ENCODE data around the gene CCDC197. TPM values are rescaled to one million over a fixed set of nuclear protein-coding genes. Genes with fewer than 3 reads are reported as not detected.
A peak's percentile ranks its signal among the peaks of the same experiment; 100 is the strongest.

Gene CCDC197
- total and polyA plus RNA-seq, 3 donors from 2014 or later, result 5.6 to 31.0 (median 20.7) TPM

- Histone ChIP-seq H3K4me1 (no peaks in the 10 kb centered on the region), H3K27ac (no peak overlapping the region), H3K36me3 (ENCODE audit: low read depth, missing control alignments) (no peaks in the 10 kb centered on the region), H3K27me3 (no peaks in the 10 kb centered on the region), H3K4me3 (no peak overlapping the region), H3K9me3 (no peaks in the 10 kb centered on the region)
- 59 to 78% methylated on average over 9 of the region's 9 CpGs for whole genome bisulfite sequencing, 2 donors
- intact Hi-C loops (cut with DNase I; ENCODE audit: low total_unique reads), result no loop called here
- TF ChIP-seq CTCF (IDR thresholded peaks at IDR 0.05) (no peak), POLR2A (IDR thresholded peaks at IDR 0.05) (no peak)
- peak; percentile 67 for DNase-seq
These were observed 21.2 kb upstream of the CCDC197 start for GRCh38 chr14:93975791-93976476.

- Histone ChIP-seq H3K27ac (no peak within 1 kb of the TSS), H3K27me3 (no peaks in the 10 kb centered on the region), H3K9me3 (no peaks in the 10 kb centered on the region), H3K4me3 (no peak within 1 kb of the TSS), H3K4me1 (no peaks in the 10 kb centered on the region), H3K36me3 (ENCODE audit: low read depth, missing control alignments) (no peaks in the 10 kb centered on the region)
- DNase-seq, result no peak
- intact Hi-C loops (cut with DNase I; ENCODE audit: low total_unique reads), result no loop called here
- 60 to 68% methylated on average over 12 of the region's 12 CpGs for WGBS, 2 donors
- TF ChIP-seq POLR2A (IDR thresholded peaks at IDR 0.05), result no peak
These were observed 20.5 kb upstream of the CCDC197 start, which contains the start of gene ASB2 for GRCh38 chr14:93976477-93977057. TSS of gene ASB2 (minus strand) at chr14:93976570. CDS start at chr14:93964539, 12,031 bp downstream.

- TF ChIP-seq CTCF (IDR thresholded peaks at IDR 0.05), result no peak
- TF ChIP-seq POLR2A (IDR thresholded peaks at IDR 0.05), result no peak
- Histone ChIP-seq H3K27me3 (no peaks in the 10 kb centered on the region), H3K4me3 (no peak overlapping the region), H3K27ac (no peak overlapping the region), H3K4me1 (no peaks in the 10 kb centered on the region), H3K36me3 (ENCODE audit: low read depth, missing control alignments) (no peaks in the 10 kb centered on the region), H3K9me3 (no peaks in the 10 kb centered on the region)
- DNase-seq, result no peak
- intact Hi-C loops (cut with DNase I; ENCODE audit: low total_unique reads), result no loop called here
- 77 to 93% methylated on average over 4 to 5 of the region's 5 CpGs for WGBS, 2 donors
These were observed 19.9 kb upstream of the CCDC197 start for GRCh38 chr14:93977171-93977570.

GRCh38 chr14:93977790-93978581 is 19.1 kb upstream of the CCDC197 start:
- WGBS, 2 donors, result 89 to 91% methylated on average over 11 of the region's 11 CpGs
- H3K9me3 ChIP-seq, result no peaks in the 10 kb centered on the region
- no peak overlapping the region for H3K27ac ChIP-seq
- DNase-seq, result no peak
- no peaks in the 10 kb centered on the region for H3K36me3 ChIP-seq (ENCODE audit: low read depth, missing control alignments)
- TF ChIP-seq CTCF (IDR thresholded peaks at IDR 0.05), result no peak
- no peak for TF ChIP-seq POLR2A (IDR thresholded peaks at IDR 0.05)
- H3K27me3 ChIP-seq, result no peaks in the 10 kb centered on the region
- intact Hi-C loops (cut with DNase I; ENCODE audit: low total_unique reads), result no loop called here
- no peak overlapping the region for H3K4me3 ChIP-seq
- H3K4me1 ChIP-seq, result no peaks in the 10 kb centered on the region

GRCh38 chr14:93978735-93979134 is 18.4 kb upstream of the CCDC197 start:
- Histone ChIP-seq H3K36me3 (ENCODE audit: low read depth, missing control alignments) (no peaks in the 10 kb centered on the region), H3K9me3 (no peaks in the 10 kb centered on the region), H3K27ac (no peak overlapping the region), H3K27me3 (no peaks in the 10 kb centered on the region), H3K4me3 (no peak overlapping the region), H3K4me1 (no peaks in the 10 kb centered on the region)
- DNase-seq, result no peak
- intact Hi-C loops (cut with DNase I; ENCODE audit: low total_unique reads), result no loop called here
- 78 to 94% methylated on average over 3 to 4 of the region's 4 CpGs for WGBS, 2 donors
- TF ChIP-seq POLR2A (IDR thresholded peaks at IDR 0.05), result no peak
- no peak for TF ChIP-seq CTCF (IDR thresholded peaks at IDR 0.05)

Data from testis (tissue), 3 donors.